HG03460 (cell line): ENCODE measurements around the gene TMEM132D.

Source experiments
- ATAC-seq: cut with Tn5 transposase; IDR thresholded peaks from one replicate; pipeline ENCODE4 v1.9.1; 2021; ENCODE audit not compliant: unreplicated experiment

The TMEM132D gene

GRCh38 chr12:129606239-129606638 is 297.6 kb downstream of the TMEM132D start:
- ATAC-seq: no peak

GRCh38 chr12:129605666-129606065 is 298.2 kb downstream of the TMEM132D start:
- no peak for ATAC-seq

- no peak for ATAC-seq
Observed at GRCh38 chr12:129604506-129604905, 299.3 kb downstream of the TMEM132D start.

GRCh38 chr12:129599406-129599805 is 304.4 kb downstream of the TMEM132D start:
- ATAC-seq: no peak

- ATAC-seq: no peak
Observed at GRCh38 chr12:129594098-129594497, 309.7 kb downstream of the TMEM132D start.

- no peak for ATAC-seq
Observed at GRCh38 chr12:129592449-129592848, 311.4 kb downstream of the TMEM132D start.

- no peak for ATAC-seq
Observed at GRCh38 chr12:129589503-129589902, 314.3 kb downstream of the TMEM132D start.

- ATAC-seq: no peak
Observed at GRCh38 chr12:129588142-129588541, 315.7 kb downstream of the TMEM132D start.

GRCh38 chr12:129585296-129585695 is 318.5 kb downstream of the TMEM132D start:
- ATAC-seq: no peak

- no peak for ATAC-seq
Observed at GRCh38 chr12:129579879-129580278, 323.9 kb downstream of the TMEM132D start.

GRCh38 chr12:129571901-129572494 is 331.8 kb downstream of the TMEM132D start:
- ATAC-seq: no peak

- ATAC-seq: no peak
Observed at GRCh38 chr12:129570796-129571400, 332.9 kb downstream of the TMEM132D start.

GRCh38 chr12:129566800-129567199 is 337.0 kb downstream of the TMEM132D start:
- ATAC-seq: no peak

GRCh38 chr12:129564768-129565167 is 339.1 kb downstream of the TMEM132D start:
- ATAC-seq: no peak

- no peak for ATAC-seq
Observed at GRCh38 chr12:129563266-129563665, 340.6 kb downstream of the TMEM132D start.

GRCh38 chr12:129561304-129561703 is 342.5 kb downstream of the TMEM132D start:
- ATAC-seq: no peak

GRCh38 chr12:129559776-129560175 is 344.0 kb downstream of the TMEM132D start:
- ATAC-seq: no peak

GRCh38 chr12:129558036-129558435 is 345.8 kb downstream of the TMEM132D start:
- ATAC-seq: no peak

- no peak for ATAC-seq
Observed at GRCh38 chr12:129556082-129556481, 347.7 kb downstream of the TMEM132D start.

GRCh38 chr12:129552996-129553750 is 350.7 kb downstream of the TMEM132D start:
- no peak for ATAC-seq

- no peak for ATAC-seq
Observed at GRCh38 chr12:129551441-129551840, 352.4 kb downstream of the TMEM132D start.

GRCh38 chr12:129550353-129550752 is 353.5 kb downstream of the TMEM132D start:
- no peak for ATAC-seq
